Measurements from ENCODE around the gene PPP4R4. TPM values are rescaled to one million over a fixed set of nuclear protein-coding genes. Genes with fewer than 3 reads are reported as not detected.

Gene PPP4R4
- total RNA-seq, 2 donors from 2014 or later = 2.6 to 6.7 TPM

GRCh38 chr14:94157197-94157596 lies 16.9 kb upstream of the PPP4R4 start:
- peak overlapping the region; percentile 79 for H3K27ac Mint-ChIP-seq
- H3K4me1 Mint-ChIP-seq = peaks cover 46% of the 10 kb centered on the region
- ATAC-seq = no peak

GRCh38 chr14:94158239-94158883 lies 15.8 kb upstream of the PPP4R4 start:
- ATAC-seq (peak; percentile 81), DNase-seq (no peak)
- Mint-ChIP-seq H3K4me3 (peak overlapping the region; percentile 63), H3K4me1 (peaks cover 50% of the 10 kb centered on the region), H3K36me3 (ENCODE audit: low read depth) (peaks cover 2% of the 10 kb centered on the region), H3K27ac (peak overlapping the region; percentile 79), H3K27me3 (no peaks in the 10 kb centered on the region)
- H3K9me3 ChIP-seq (ENCODE audit: control insufficient read depth, low read length, poor library complexity, severe bottlenecking) = no peaks in the 10 kb centered on the region

More at GRCh38 chr14:94157197-94157596, 16.9 kb upstream of the PPP4R4 start:
- H3K9me3 ChIP-seq (ENCODE audit: control insufficient read depth, low read length, poor library complexity, severe bottlenecking) = no peaks in the 10 kb centered on the region
- Mint-ChIP-seq H3K27me3 (peaks cover 6% of the 10 kb centered on the region), H3K4me3 (no peak overlapping the region), H3K36me3 (ENCODE audit: low read depth) (peaks cover 2% of the 10 kb centered on the region)
- no peak for DNase-seq

GRCh38 chr14:94161058-94161457 lies 13.1 kb upstream of the PPP4R4 start:
- Mint-ChIP-seq H3K4me1 (peaks cover 58% of the 10 kb centered on the region), H3K27me3 (no peaks in the 10 kb centered on the region), H3K36me3 (ENCODE audit: low read depth) (no peaks in the 10 kb centered on the region), H3K27ac (peak overlapping the region; percentile 91), H3K4me3 (no peak overlapping the region)
- H3K9me3 ChIP-seq (ENCODE audit: control insufficient read depth, low read length, poor library complexity, severe bottlenecking) = no peaks in the 10 kb centered on the region
- DNase-seq = no peak
- ATAC-seq = peak; percentile 44

- no peaks in the 10 kb centered on the region for H3K9me3 ChIP-seq (ENCODE audit: control insufficient read depth, low read length, poor library complexity, severe bottlenecking)
- H3K36me3 Mint-ChIP-seq (ENCODE audit: low read depth) = peaks cover 2% of the 10 kb centered on the region
- DNase-seq = no peak
- no peak overlapping the region for H3K4me3 Mint-ChIP-seq
- ATAC-seq = no peak
- H3K4me1 Mint-ChIP-seq = peaks cover 58% of the 10 kb centered on the region
- H3K27ac Mint-ChIP-seq = peak overlapping the region; percentile 91
- no peaks in the 10 kb centered on the region for H3K27me3 Mint-ChIP-seq
Observed at GRCh38 chr14:94161981-94162380, 12.1 kb upstream of the PPP4R4 start.

GRCh38 chr14:94162466-94162865 lies 11.7 kb upstream of the PPP4R4 start:
- peaks cover 3% of the 10 kb centered on the region for H3K36me3 Mint-ChIP-seq (ENCODE audit: low read depth)
- no peak for DNase-seq
- H3K4me1 Mint-ChIP-seq = peaks cover 55% of the 10 kb centered on the region
- H3K27ac Mint-ChIP-seq = peak overlapping the region; percentile 91
- no peaks in the 10 kb centered on the region for H3K27me3 Mint-ChIP-seq
- ATAC-seq = no peak
- no peak overlapping the region for H3K4me3 Mint-ChIP-seq
- H3K9me3 ChIP-seq (ENCODE audit: control insufficient read depth, low read length, poor library complexity, severe bottlenecking) = no peaks in the 10 kb centered on the region

GRCh38 chr14:94163796-94164195 lies 10.3 kb upstream of the PPP4R4 start:
- H3K9me3 ChIP-seq (ENCODE audit: control insufficient read depth, low read length, poor library complexity, severe bottlenecking) = no peaks in the 10 kb centered on the region
- DNase-seq (no peak), ATAC-seq (peak; percentile 53)
- peaks cover 41% of the 10 kb centered on the region for H3K4me1 Mint-ChIP-seq
- H3K27me3 Mint-ChIP-seq = no peaks in the 10 kb centered on the region
- peak overlapping the region; percentile 91 for H3K27ac Mint-ChIP-seq
- H3K36me3 Mint-ChIP-seq (ENCODE audit: low read depth) = peaks cover 3% of the 10 kb centered on the region
- H3K4me3 Mint-ChIP-seq = peak overlapping the region; percentile 41

GRCh38 chr14:94164685-94165431 lies 9.3 kb upstream of the PPP4R4 start:
- H3K36me3 Mint-ChIP-seq (ENCODE audit: low read depth) = peaks cover 3% of the 10 kb centered on the region
- H3K9me3 ChIP-seq (ENCODE audit: control insufficient read depth, low read length, poor library complexity, severe bottlenecking) = no peaks in the 10 kb centered on the region
- H3K4me1 Mint-ChIP-seq = peaks cover 38% of the 10 kb centered on the region
- no peak for DNase-seq
- H3K27ac Mint-ChIP-seq = peak overlapping the region; percentile 91
- H3K27me3 Mint-ChIP-seq = no peaks in the 10 kb centered on the region
- ATAC-seq = no peak
- H3K4me3 Mint-ChIP-seq = peak overlapping the region; percentile 59

GRCh38 chr14:94165744-94166143 lies 8.4 kb upstream of the PPP4R4 start:
- DNase-seq (no peak), ATAC-seq (no peak)
- no peaks in the 10 kb centered on the region for H3K27me3 Mint-ChIP-seq
- no peak overlapping the region for H3K27ac Mint-ChIP-seq
- H3K9me3 ChIP-seq (ENCODE audit: control insufficient read depth, low read length, poor library complexity, severe bottlenecking) = no peaks in the 10 kb centered on the region
- H3K36me3 Mint-ChIP-seq (ENCODE audit: low read depth) = peaks cover 3% of the 10 kb centered on the region
- peaks cover 29% of the 10 kb centered on the region for H3K4me1 Mint-ChIP-seq
- H3K4me3 Mint-ChIP-seq = no peak overlapping the region

GRCh38 chr14:94170136-94170535 lies 4.0 kb upstream of the PPP4R4 start:
- Mint-ChIP-seq H3K27me3 (peaks cover under 1% of the 10 kb centered on the region), H3K36me3 (ENCODE audit: low read depth) (peaks cover 3% of the 10 kb centered on the region), H3K4me3 (no peak overlapping the region), H3K4me1 (peaks cover 11% of the 10 kb centered on the region), H3K27ac (no peak overlapping the region)
- ATAC-seq (no peak), DNase-seq (no peak)
- no peaks in the 10 kb centered on the region for H3K9me3 ChIP-seq (ENCODE audit: control insufficient read depth, low read length, poor library complexity, severe bottlenecking)

GRCh38 chr14:94171208-94171607 lies 2.9 kb upstream of the PPP4R4 start:
- DNase-seq (no peak), ATAC-seq (no peak)
- H3K27ac Mint-ChIP-seq = no peak overlapping the region
- H3K4me3 Mint-ChIP-seq = no peak overlapping the region
- H3K27me3 Mint-ChIP-seq = peaks cover 10% of the 10 kb centered on the region
- H3K4me1 Mint-ChIP-seq = peaks cover 20% of the 10 kb centered on the region
- H3K36me3 Mint-ChIP-seq (ENCODE audit: low read depth) = peaks cover 3% of the 10 kb centered on the region
- no peaks in the 10 kb centered on the region for H3K9me3 ChIP-seq (ENCODE audit: control insufficient read depth, low read length, poor library complexity, severe bottlenecking)

- Mint-ChIP-seq H3K36me3 (ENCODE audit: low read depth) (no peaks in the 10 kb centered on the region), H3K27ac (no peak overlapping the region), H3K27me3 (peaks cover 10% of the 10 kb centered on the region), H3K4me1 (peaks cover 17% of the 10 kb centered on the region), H3K4me3 (no peak overlapping the region)
- H3K9me3 ChIP-seq (ENCODE audit: control insufficient read depth, low read length, poor library complexity, severe bottlenecking) = no peaks in the 10 kb centered on the region
- ATAC-seq (no peak), DNase-seq (no peak)
Observed at GRCh38 chr14:94172545-94172944, 1.6 kb upstream of the PPP4R4 start.

- no peaks in the 10 kb centered on the region for H3K9me3 ChIP-seq (ENCODE audit: control insufficient read depth, low read length, poor library complexity, severe bottlenecking)
- ATAC-seq (no peak), DNase-seq (no peak)
- Mint-ChIP-seq H3K36me3 (ENCODE audit: low read depth) (no peaks in the 10 kb centered on the region), H3K4me3 (peak overlapping the region; percentile 89), H3K27ac (peak overlapping the region; percentile 24), H3K27me3 (peaks cover 10% of the 10 kb centered on the region), H3K4me1 (peaks cover 20% of the 10 kb centered on the region)
Observed at GRCh38 chr14:94173471-94173884, 644 bp upstream of the PPP4R4 start.

GRCh38 chr14:94174604-94175010 lies 485 bp downstream of the PPP4R4 start:
- Mint-ChIP-seq H3K36me3 (ENCODE audit: low read depth) (no peaks in the 10 kb centered on the region), H3K4me3 (peak overlapping the region; percentile 94), H3K4me1 (peaks cover 23% of the 10 kb centered on the region), H3K27me3 (peaks cover 14% of the 10 kb centered on the region), H3K27ac (peak overlapping the region; percentile 92)
- H3K9me3 ChIP-seq (ENCODE audit: control insufficient read depth, low read length, poor library complexity, severe bottlenecking) = no peaks in the 10 kb centered on the region
- ATAC-seq = no peak
- no peak for DNase-seq
